Natural killer cell (primary cell): ENCODE measurements around the gene TMBIM1. TPM values are rescaled to one million over a fixed set of nuclear protein-coding genes. Genes with fewer than 3 reads are reported as not detected.

Experiments used
- ATAC-seq, 3 donors: fragments of 150-1000 bp in 2 of 3; fragments of 200-7000 bp in 1 of 3; cut with Tn5 transposase; 1 replicate in 1 of 3; 2 replicates in 2 of 3; pipeline ENCODE4 v1.10.0; 2021; ENCODE audit warnings: mild to moderate bottlenecking in 2 of 3, moderate library complexity in 2 of 3
- DNase-seq, 2 donors: peaks; one replicate each; pipeline versions ENCODE4 v3.0.0 to v3.0.0-alpha.2; 2013 to 2021; ENCODE audit warnings: mixed read lengths in 1 of 2
- H3K27ac ChIP-seq: one replicate; pipeline ENCODE4 v1.5.1; 2013; ENCODE audit warnings: mild to moderate bottlenecking, low read length
- H3K27me3 ChIP-seq: one replicate; pipeline ENCODE4 v1.6.1; 2013; ENCODE audit warnings: low read length; ENCODE audit not compliant: control insufficient read depth, insufficient read depth
- H3K36me3 ChIP-seq: one replicate; pipeline ENCODE4 v1.6.1; 2013; ENCODE audit warnings: low read length; ENCODE audit not compliant: control insufficient read depth, insufficient read depth
- H3K4me1 ChIP-seq: one replicate; pipeline ENCODE4 v1.6.1; 2013; ENCODE audit warnings: low read length; ENCODE audit not compliant: control insufficient read depth, insufficient read depth
- H3K4me3 ChIP-seq: one replicate; pipeline ENCODE4 v1.5.1; 2013; ENCODE audit warnings: low read length
- H3K9me3 ChIP-seq: one replicate; pipeline ENCODE4 v1.6.1; 2013; ENCODE audit warnings: low read length; ENCODE audit not compliant: control insufficient read depth, insufficient read depth
- H3K27ac Mint-ChIP-seq, 2 donors: one replicate each; pipeline ENCODE4 v1.8.0; 2022; ENCODE audit warnings: mild to moderate bottlenecking in 2 of 2, mixed read lengths in 2 of 2, moderate library complexity in 1 of 2
- H3K27me3 Mint-ChIP-seq, 2 donors: one replicate each; pipeline ENCODE4 v1.8.0; 2022; ENCODE audit warnings: low read depth in 2 of 2, mixed read lengths in 2 of 2
- H3K36me3 Mint-ChIP-seq: one replicate; pipeline ENCODE4 v1.8.0; 2022; ENCODE audit warnings: mixed read lengths
- H3K4me1 Mint-ChIP-seq, 2 donors: one replicate each; pipeline ENCODE4 v1.8.0; 2022; ENCODE audit warnings: mixed read lengths in 2 of 2
- H3K4me3 Mint-ChIP-seq: one replicate; pipeline ENCODE4 v1.8.0; 2022; ENCODE audit warnings: mild to moderate bottlenecking, moderate library complexity, mixed read lengths
- H3K9me3 Mint-ChIP-seq, 2 donors: one replicate each; pipeline ENCODE4 v1.8.0; 2022; ENCODE audit warnings: mixed read lengths in 2 of 2
- CTCF ChIP-seq: fragments of 200-600 bp; IDR thresholded peaks from one replicate; pipeline ENCODE4 v1.8.0; 2022; ENCODE audit warnings: antibody characterized with exemption
- WGBS: methylation state at CpG from one replicate; pipeline ENCODE4 v1.1.7; 2013; ENCODE audit warnings: missing lambda C conversion rate; ENCODE audit not compliant: insufficient coverage; 5-methylcytosine and 5-hydroxymethylcytosine counted together
- intact Hi-C: fragments of 100-400 bp; cut with micrococcal nuclease; formaldehyde crosslinking; loops from one replicate; pipeline ENCODE4 v1.14.2; 2022
- total RNA-seq, 4 donors: library from RNA; stranded (reverse); fragments of 120-200 nt in 1 of 4; gene quantifications; one replicate each; pipeline versions ENCODE4 v1.2.3 to v1.2.4, GENCODE V29; 2013 to 2022

TMBIM1 gene
- total RNA-seq, 3 donors from 2014 or later (not counting 1 experiment from before 2014, with no cell fraction given): 84.9 to 107 (median 95.1) TPM

DNA sequence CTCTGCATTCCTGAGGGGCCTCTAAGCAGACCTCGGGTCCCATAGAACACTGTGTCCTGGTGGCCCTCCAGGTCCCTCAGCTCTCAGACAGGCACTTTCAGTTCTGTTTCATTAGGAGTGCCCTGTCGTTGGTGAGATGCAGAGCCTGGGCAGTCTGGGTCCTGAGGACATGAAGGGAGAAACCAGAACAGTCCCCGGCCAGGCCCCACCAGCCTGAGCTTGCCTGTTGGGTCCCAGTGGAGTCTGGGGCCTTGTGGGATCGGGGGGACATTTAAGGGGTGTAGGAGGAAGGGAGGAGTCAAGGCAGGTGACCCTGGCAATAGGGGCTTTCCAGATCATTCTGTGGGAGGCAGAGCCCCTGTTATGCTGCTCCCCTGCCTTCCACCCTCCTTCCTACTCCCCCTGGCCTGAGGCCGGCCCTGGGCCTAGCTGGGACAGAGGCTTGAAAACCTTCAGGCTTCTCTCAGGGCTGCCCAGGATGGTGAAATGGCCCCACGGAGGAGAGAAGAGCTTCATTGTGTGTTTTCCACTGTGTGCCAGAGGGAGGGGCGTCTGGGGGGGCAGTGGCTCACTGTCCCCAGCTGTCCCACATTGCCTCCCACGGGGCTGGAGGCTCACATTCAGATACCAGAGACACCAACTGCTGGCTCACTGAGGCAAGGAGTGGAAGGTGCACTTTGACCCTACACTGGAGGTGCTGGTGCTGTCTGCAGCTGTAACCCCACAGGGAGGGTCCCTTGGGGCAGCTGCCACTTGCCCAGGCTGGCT lies 37.7 kb upstream of the TMBIM1 start:
- peaks cover 0 to 5% of the 10 kb centered on the region in 2 donors for H3K4me1 Mint-ChIP-seq
- intact Hi-C loops: no loop called here
- H3K4me1 ChIP-seq: peaks cover 42% of the 10 kb centered on the region

DNA sequence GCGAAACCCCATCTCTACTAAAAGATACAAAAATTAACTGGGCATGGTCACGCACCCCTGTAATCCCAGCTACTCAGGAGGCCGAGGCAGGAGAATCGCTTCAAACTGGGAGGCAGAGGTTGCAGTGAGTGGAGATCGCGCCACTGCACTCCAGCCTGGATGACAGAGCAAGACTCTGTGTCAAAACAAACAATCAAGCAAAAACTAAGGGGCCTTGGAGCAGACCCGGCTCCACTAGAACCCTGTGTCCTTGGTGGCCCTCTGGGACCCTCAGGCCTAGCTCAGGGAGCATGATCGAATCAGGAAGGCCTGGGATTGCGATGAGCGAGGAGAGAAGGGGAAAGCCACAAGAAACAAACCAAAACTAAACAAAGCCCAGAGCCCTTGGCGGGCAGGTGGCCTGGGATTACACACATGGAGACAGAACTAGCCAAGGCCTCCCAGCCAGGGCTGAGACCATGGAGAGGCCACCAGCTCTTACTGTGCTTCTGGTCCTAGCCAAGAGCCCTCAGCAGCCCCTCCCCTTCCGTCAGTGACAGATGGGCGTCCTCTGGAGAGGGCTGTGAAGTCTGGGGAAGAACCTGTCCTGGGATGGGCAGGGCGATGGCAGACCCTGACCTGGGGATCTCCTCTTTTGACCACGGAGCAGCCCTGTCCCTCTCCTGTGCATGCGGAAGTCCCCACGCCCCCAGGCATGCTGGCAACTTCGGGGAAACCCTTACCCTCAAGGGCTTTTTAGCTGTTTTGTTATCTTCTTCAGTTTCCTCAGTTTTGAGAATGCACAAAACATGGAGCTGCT lies 36.9 kb upstream of the TMBIM1 start:
- Mint-ChIP-seq H3K36me3 (no peaks in the 10 kb centered on the region), H3K27ac (no peak overlapping the region), H3K4me1 (peaks cover 0 to 5% of the 10 kb centered on the region in 2 donors), H3K27me3 (peaks cover 0 to 2% of the 10 kb centered on the region in 2 donors), H3K4me3 (no peak overlapping the region), H3K9me3 (no peaks in the 10 kb centered on the region)
- Histone ChIP-seq H3K4me1 (peaks cover 44% of the 10 kb centered on the region), H3K4me3 (no peak overlapping the region), H3K9me3 (no peaks in the 10 kb centered on the region), H3K36me3 (no peaks in the 10 kb centered on the region), H3K27me3 (no peaks in the 10 kb centered on the region), H3K27ac (no peak overlapping the region)
- no peak for TF ChIP-seq CTCF
- ATAC-seq (peak in 1 of 3 donors; percentile 29), DNase-seq (no peak)
- intact Hi-C loops: no loop called here
- WGBS: 79% methylated on average over 18 of the region's 18 CpGs

More for the DNA sequence above, 37.7 kb upstream of the TMBIM1 start:
- no peaks in the 10 kb centered on the region for H3K9me3 Mint-ChIP-seq
- Histone ChIP-seq H3K27ac (no peak overlapping the region), H3K36me3 (no peaks in the 10 kb centered on the region), H3K27me3 (no peaks in the 10 kb centered on the region), H3K9me3 (no peaks in the 10 kb centered on the region), H3K4me3 (no peak overlapping the region)
- H3K27me3 Mint-ChIP-seq: peaks cover 0 to 3% of the 10 kb centered on the region in 2 donors
- H3K36me3 Mint-ChIP-seq: no peaks in the 10 kb centered on the region
- H3K4me3 Mint-ChIP-seq: no peak overlapping the region
- DNase-seq (no peak), ATAC-seq (no peak)
- no peak for TF ChIP-seq CTCF
- WGBS: 53% methylated on average over 8 of the region's 8 CpGs
- H3K27ac Mint-ChIP-seq: no peak overlapping the region

GRCh38 chr2:218328294-218328693 lies 36.0 kb upstream of the TMBIM1 start:
- Histone ChIP-seq H3K9me3 (no peaks in the 10 kb centered on the region), H3K27me3 (no peaks in the 10 kb centered on the region), H3K4me1 (peaks cover 53% of the 10 kb centered on the region), H3K4me3 (no peak overlapping the region), H3K27ac (no peak overlapping the region), H3K36me3 (no peaks in the 10 kb centered on the region)
- Mint-ChIP-seq H3K4me3 (no peak overlapping the region), H3K27me3 (peaks cover 0 to 9% of the 10 kb centered on the region in 2 donors), H3K36me3 (no peaks in the 10 kb centered on the region), H3K27ac (no peak overlapping the region), H3K4me1 (peaks cover 0 to 13% of the 10 kb centered on the region in 2 donors), H3K9me3 (no peaks in the 10 kb centered on the region)
- TF ChIP-seq CTCF: no peak
- no peak for ATAC-seq
- intact Hi-C loops: no loop called here
- 100% methylated on average over 2 of the region's 2 CpGs for WGBS
- DNase-seq: no peak
